GM11168 (cell line): ENCODE data around the gene PRKCE.

Experiments
- in situ Hi-C: fragments of 300-500 bp; cut with MboI; formaldehyde crosslinking; loops from one replicate; pipeline ENCODE4 v1.12.0; 2022; ENCODE audit warnings: low sequenced_read_pairs; ENCODE audit not compliant: unreplicated experiment

Gene PRKCE

GRCh38 chr2:45938649-45939511, 287.4 kb downstream of the PRKCE start:
- in situ Hi-C loops = no loop called here

- in situ Hi-C loops = loop anchor here (5.0 kb wide), 1 partner anchor 294 kb away; no protein-coding TSS in a partner anchor
Observed at GRCh38 chr2:45941531-45942236, 290.2 kb downstream of the PRKCE start.

DNA sequence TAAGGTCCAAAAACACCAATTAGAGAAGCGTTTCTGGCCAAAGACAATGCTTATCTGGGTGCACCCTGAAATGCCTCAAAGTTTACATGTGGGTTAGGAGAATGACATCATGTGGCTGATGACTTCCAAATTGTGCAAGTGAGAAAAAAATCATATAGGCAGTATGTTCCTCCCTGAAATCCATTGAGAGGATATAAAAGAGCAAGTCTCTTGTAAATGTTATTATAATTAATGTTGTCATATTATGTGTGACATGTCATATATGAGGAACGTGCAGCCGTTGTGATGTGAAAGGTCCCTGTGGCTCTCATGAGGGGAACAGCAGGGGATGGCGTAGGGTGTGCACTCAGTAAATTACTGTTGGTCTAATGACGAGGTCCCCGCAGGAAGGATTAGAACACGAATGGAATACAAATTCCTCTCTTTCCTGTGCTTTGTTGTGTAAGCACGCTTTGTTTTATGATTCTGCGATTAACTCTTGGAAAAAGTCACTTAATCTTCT, 290.8 kb downstream of the PRKCE start:
- in situ Hi-C loops = loop anchor here (5.0 kb wide), 1 partner anchor 295 kb away; no protein-coding TSS in a partner anchor

- in situ Hi-C loops = loop anchor here (5.0 kb wide), 1 partner anchor 296 kb away; no protein-coding TSS in a partner anchor
Observed at GRCh38 chr2:45943219-45944044, 292.0 kb downstream of the PRKCE start.

GRCh38 chr2:45944074-45944473, 292.6 kb downstream of the PRKCE start:
- in situ Hi-C loops = loop anchor here (5.0 kb wide), 1 partner anchor 297 kb away; no protein-coding TSS in a partner anchor

- in situ Hi-C loops = no loop called here
Observed at GRCh38 chr2:45945302-45945717, 293.8 kb downstream of the PRKCE start.

DNA sequence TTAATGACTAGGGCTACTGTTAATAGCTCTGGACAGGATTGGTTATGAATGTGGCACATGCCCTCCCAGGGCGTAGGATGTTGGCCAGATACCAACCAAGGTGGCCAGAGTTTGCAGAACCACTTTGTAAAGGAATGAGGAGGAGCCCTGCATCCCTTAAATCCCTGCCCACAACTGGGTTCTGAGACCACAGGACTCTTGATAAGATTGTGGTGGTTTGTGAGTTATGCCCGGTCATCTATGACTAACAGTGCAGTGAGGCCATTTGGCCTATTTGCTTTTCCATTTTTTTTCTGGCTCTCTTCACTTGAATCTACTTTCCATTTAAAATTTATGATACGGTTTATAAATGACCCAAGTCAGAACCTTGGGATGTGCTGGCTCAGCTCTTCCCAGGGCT, 294.5 kb downstream of the PRKCE start:
- in situ Hi-C loops = no loop called here

DNA sequence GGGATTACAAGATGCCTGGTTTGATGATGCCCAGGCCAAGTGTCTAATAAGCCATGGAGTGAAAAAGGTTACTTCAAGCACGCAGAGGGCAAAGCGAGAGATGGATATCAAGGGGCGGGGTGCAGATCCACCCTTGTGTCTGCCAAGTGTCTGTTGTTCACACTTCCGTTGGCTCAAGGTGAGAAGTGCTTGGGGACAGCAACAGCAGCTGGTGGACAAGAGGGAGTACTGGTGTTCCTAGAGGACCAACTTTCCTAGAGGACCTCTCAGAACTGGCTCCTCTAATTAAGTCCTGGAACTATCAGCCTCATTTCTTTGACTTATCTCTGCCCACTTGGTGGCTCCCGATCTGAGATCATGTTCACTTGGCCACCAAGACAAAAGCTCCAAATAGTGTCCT, 299.1 kb downstream of the PRKCE start:
- in situ Hi-C loops = no loop called here

DNA sequence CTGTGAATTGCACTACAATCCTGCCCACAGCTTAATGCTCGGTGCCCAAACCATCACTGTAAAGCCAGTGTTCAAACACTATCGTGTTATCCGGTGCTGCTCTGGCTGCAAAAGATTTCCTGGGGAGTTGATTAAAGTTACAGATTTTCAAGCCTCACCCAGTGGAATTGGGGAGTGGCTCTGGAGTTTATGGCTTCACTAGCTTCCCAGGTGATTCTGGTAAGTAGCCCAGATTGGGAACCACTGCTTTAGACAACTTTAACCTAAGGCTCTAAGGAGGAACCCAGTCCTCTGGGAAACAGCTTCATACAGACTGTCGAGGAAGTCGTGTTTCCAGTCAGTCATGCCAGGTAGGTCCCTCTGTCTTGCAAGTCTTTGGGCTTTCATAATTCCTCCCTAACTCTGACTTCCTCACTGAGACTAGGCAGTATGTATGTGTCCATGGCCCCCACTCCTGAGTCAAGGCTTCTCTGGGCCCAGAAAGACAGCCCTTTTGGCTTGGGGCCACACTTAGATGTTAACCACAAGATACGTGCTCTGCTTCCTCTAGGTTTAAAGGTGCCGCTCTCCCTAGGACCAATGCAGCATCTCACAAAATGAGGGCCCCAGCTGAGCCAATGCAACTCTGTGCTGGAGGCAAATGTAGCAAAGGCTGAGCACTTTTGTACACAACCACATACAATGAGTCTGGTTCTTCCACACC, 299.7 kb downstream of the PRKCE start:
- in situ Hi-C loops = no loop called here

DNA sequence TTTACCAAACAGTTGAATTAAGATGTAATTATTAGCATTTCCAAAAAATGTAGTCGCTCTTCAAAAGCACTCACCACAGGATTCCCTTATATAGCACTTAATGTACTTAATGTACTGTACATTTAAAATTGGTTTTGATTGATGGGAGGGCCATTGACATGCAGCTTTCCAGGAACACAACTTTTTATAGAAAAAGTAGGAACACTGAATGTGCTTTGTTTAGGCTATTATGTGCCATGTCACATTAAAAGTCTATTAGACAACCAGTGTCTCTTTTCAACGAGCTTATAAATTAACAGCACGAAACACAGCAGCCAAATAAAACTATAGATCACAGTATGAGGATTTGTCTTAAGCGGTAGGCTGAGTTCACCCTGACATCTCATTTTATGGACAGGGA, 301.1 kb downstream of the PRKCE start:
- in situ Hi-C loops = no loop called here

DNA sequence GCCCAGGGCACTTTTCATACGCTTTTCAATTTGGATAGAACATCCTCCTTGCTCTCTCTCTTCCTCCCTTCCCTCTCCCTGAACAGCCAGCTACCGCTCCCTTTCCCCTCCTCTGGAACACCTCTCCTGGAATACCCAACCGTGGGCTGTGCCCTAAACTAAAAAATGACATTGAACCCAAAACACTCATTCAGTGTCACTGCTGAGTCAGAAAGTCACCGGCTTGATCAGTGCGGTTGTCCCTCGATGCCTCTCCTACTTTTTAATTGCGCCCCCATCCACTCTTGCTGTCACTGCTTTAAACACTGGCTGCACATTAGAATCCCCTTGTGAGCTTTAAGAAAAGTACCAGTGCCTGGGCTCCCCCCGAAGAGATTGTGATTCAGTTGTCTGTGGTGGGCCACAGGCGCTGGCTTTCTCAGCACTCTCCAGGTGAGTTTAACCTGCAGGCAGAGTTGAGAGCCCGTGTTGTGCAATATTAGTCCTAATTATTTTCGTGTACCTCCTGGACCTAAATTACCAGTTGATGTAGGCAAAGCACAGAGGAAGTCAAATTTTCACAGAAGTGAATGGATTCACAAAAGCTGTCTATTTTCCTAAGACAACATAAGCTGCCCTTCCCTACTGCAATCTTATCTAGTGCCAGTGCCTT, 302.0 kb downstream of the PRKCE start:
- in situ Hi-C loops = no loop called here

GRCh38 chr2:45954233-45954850, 302.9 kb downstream of the PRKCE start:
- in situ Hi-C loops = no loop called here

DNA sequence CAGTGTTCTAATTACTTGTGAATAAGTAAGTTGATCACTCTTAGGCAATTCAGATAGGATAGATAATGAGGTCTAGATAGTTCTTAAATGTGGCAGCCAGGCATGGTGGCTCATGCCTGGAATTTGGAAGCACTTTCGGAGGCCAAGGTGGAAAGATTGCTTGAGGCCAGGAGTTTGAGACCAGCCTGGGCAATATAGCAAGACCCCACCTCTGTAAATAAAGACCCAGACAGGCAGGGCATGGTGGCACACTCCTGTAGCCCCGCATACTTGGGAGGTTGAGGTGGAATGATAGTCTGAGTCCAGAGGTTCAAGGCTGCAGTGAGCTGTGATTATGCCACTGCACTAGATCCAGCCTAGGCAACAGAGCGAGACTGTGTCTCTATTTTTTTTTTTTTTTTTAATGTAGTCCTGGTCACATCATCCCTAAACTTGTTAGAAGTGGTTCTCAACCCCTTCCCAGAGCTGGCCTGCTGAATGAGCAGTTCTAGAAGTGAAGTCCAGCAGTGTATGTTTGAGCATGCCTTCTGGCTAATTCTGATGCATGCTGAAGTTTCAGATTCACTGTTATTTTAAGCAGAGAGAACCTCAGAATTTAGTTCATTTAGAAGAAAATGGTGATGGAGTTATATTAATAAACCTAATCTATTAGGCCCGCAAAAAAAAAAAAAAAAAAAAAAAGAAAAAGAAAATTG, 306.2 kb downstream of the PRKCE start:
- in situ Hi-C loops = no loop called here

DNA sequence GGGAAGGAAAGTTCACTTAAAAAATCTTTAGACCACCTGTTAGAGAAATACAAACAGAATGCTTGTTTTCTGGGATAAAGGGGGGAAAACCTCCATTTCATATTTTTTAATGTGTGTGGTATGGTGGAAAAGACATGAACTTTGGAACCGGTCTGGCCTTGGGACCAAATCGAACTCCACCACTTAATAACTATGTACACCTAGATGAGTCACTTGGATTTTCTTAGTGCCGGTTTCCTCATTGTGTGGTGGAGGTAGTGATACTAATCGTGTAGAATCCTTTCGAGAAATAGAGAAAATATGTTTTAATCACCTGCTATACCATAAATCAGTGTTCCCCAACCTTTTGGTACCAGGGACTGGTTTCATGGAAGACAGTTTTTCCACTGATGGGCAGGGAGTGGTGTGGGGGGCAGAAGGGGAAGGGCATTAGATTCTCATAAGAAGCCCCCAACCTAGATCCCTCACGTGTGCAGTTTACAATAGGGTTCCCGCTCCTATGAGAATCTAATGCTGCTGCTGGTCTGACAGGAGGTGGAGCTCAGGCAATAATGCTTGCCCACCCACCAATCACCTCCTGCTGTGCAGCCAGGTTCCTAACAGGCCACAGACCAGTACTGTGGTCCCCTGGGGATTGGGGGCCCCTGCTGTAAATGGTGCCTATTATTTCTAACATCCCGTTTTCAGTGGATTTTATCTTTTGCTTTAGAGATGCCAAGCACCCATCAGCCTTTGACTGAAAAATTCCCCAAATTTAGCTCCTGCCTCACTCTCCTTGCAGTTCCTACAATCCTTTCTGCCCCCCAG, 308.8 kb downstream of the PRKCE start:
- in situ Hi-C loops = no loop called here

DNA sequence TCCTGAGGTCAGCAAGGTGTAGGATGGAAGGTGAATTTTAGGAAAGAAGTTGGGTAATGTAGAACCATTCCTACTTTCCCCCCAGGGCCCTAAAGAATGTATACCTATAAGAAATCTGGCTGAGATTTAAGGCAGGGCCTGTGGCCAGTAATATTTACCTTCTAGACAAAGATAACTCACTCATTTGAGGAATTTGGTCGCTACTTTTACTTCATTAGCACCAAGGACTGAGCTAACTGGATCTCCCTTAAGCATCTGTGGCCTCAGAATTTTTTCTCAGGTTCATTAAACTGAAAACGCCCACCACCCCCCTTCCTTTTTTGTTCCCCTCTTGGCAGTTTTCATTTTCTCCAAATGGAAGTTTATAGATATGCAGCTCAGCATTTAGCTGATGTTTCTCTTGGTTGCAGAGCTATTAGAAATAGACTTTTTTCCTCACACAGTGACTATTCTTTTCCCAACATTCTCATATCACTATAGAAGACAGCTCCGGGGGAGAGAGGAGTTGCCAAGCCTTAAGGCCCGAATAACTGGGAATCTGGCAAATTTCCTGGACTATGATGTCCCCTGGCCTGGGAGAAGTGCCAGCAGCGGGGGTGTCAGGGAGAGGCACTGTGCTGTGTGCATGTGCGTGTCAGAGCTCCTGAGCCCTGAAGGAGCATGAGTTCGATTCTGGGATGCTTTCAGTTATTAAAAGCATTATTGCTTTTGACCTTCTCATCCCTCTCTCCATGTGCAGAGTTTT, 310.9 kb downstream of the PRKCE start:
- in situ Hi-C loops = no loop called here

DNA sequence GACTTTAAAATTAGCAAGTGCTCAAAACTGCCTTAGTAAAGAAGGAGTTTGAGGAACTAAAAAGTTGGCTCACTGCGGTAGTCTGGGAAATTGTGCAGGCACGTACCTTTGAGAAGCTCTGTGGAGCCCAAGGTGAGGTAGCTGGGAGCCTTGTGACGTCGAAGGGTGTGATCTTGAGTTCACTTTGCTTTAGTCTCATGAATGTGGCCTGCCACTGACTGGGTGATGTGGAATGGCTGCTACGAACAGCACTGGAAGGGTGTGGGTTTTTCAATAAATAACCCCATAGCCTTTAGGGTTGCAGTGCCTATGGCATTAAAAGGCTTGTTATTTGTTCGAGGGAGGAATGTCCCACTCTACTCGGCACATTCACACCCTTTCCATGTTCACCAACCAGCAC, 312.3 kb downstream of the PRKCE start:
- in situ Hi-C loops = no loop called here
